ENCODE measurements around the gene PCDHA1. TPM values are rescaled to one million over a fixed set of nuclear protein-coding genes. Genes with fewer than 3 reads are reported as not detected.

The PCDHA1 gene
- total RNA-seq, 3 donors from 2014 or later (not counting 1 experiment from before 2014, with no cell fraction given): not detected

DNA sequence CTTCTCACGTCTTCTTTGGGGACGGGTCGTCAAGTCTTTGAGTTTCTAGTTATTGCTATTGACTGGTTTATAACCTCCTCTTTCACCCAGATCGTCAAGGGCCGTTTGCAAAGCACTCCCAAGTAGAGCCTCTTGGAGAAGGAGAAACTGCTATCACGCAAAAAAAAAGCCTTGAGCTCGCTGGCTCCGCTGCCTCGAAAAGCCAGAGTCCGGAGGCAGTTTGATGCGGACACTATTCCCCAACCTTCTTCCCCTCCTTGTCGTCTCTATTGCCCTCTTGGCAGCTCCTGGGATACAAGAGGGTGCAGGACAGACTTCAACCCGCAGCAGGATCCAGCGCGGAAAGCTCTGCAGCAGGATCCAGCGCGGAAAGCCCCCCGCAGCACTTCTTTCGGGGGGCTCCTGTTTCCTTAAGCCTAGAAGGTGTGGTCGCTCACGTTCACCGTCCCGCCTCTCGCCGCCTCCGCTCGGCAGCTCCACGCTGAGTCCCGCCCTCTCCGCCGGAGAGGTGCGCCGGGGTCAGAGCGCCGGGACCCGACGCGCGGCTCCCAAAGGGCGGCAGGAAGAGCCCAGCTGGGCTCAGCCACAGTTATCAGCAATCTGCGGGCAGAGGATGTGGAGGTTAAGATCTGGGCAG, 140.0 kb downstream of the PCDHA1 start, which contains the start of gene PCDHAC1:
Gene PCDHAC1, plus strand, starts transcription at position 494 of the 637 bp plus-strand sequence. CDS start 594 bp downstream, outside the sequence.
- Mint-ChIP-seq H3K4me3 (peak within 1 kb of the TSS; percentile 25), H3K4me1 (peaks cover 0 to 4% of the 10 kb centered on the region in 2 donors), H3K27me3 (ENCODE audit: low read depth in 2 of 2) (peaks cover 6 to 18% of the 10 kb centered on the region in 2 donors), H3K9me3 (peaks cover 0 to 2% of the 10 kb centered on the region in 2 donors), H3K27ac (no peak within 1 kb of the TSS), H3K36me3 (no peaks in the 10 kb centered on the region)
- intact Hi-C loops (cut with micrococcal nuclease): no loop called here
- Histone ChIP-seq H3K36me3 (ENCODE audit: control insufficient read depth, insufficient read depth, low read length) (no peaks in the 10 kb centered on the region), H3K27ac (ENCODE audit: low read length) (no peak within 1 kb of the TSS), H3K27me3 (ENCODE audit: control insufficient read depth, insufficient read depth, low read length) (peaks cover 24% of the 10 kb centered on the region), H3K9me3 (ENCODE audit: control insufficient read depth, insufficient read depth, low read length) (peaks cover 12% of the 10 kb centered on the region), H3K4me1 (ENCODE audit: control insufficient read depth, insufficient read depth, low read length) (peaks cover 16% of the 10 kb centered on the region), H3K4me3 (ENCODE audit: low read length) (no peak within 1 kb of the TSS)
- ATAC-seq: no peak
- 10% methylated on average over 41 of the region's 41 CpGs for WGBS (ENCODE audit: insufficient coverage)
- DNase-seq: peak in 1 of 2 donors; percentile 25
- TF ChIP-seq, protein P1, sequence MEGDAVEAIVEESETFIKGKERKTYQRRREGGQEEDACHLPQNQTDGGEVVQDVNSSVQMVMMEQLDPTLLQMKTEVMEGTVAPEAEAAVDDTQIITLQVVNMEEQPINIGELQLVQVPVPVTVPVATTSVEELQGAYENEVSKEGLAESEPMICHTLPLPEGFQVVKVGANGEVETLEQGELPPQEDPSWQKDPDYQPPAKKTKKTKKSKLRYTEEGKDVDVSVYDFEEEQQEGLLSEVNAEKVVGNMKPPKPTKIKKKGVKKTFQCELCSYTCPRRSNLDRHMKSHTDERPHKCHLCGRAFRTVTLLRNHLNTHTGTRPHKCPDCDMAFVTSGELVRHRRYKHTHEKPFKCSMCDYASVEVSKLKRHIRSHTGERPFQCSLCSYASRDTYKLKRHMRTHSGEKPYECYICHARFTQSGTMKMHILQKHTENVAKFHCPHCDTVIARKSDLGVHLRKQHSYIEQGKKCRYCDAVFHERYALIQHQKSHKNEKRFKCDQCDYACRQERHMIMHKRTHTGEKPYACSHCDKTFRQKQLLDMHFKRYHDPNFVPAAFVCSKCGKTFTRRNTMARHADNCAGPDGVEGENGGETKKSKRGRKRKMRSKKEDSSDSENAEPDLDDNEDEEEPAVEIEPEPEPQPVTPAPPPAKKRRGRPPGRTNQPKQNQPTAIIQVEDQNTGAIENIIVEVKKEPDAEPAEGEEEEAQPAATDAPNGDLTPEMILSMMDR (IDR thresholded peaks at IDR 0.05): no peak

DNA sequence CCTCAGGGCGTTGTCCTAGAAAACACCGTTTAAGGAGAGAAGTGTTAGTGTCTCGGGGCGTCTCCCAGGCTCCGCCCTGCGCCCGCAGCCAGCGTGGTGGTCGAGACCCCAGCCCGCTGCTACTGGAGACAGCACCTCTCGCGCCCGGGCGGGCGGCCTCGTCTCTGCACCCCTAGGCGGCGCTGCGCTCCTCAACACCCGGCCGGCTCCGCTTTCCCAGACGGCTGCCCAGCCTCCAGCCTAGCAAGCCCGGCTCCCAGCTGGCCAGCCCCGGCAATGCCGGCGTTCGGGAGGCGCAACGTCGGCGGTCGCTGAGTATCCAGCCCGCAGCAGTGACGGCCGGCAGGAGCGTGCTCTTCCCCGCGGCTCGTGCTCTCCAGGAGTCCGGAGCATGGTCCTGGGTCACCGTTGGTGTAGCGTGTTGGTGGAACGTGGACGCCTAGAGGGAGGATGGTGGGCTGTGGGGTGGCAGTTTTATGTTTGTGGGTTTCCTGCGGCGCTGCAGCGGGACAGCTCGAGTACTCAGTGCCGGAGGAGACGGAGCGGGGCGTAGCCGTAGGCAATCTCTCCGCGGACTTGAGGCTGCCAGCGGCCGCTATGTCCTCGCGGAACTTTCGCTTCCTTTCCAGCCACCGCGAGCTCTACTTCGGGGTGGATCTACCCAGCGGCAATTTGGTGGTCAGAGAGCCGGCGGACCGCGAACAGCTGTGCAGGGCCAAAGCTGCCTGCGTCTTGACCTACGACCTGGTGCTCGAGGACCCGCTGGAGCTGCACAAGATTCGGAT, 140.7 kb downstream of the PCDHA1 start:
- DNase-seq: peak in 1 of 2 donors; percentile 1
- peaks cover 16% of the 10 kb centered on the region for H3K4me1 ChIP-seq (ENCODE audit: control insufficient read depth, insufficient read depth, low read length)
- peaks cover 0 to 2% of the 10 kb centered on the region in 2 donors for H3K9me3 Mint-ChIP-seq
- peaks cover 6 to 18% of the 10 kb centered on the region in 2 donors for H3K27me3 Mint-ChIP-seq (ENCODE audit: low read depth in 2 of 2)
- H3K4me3 ChIP-seq (ENCODE audit: low read length): no peak overlapping the region
- ATAC-seq: no peak
- H3K27me3 ChIP-seq (ENCODE audit: control insufficient read depth, insufficient read depth, low read length): peaks cover 24% of the 10 kb centered on the region
- intact Hi-C loops (cut with micrococcal nuclease): no loop called here
- no peaks in the 10 kb centered on the region for H3K36me3 ChIP-seq (ENCODE audit: control insufficient read depth, insufficient read depth, low read length)
- TF ChIP-seq, protein P1 (IDR thresholded peaks at IDR 0.05): no peak
- 6% methylated on average over 74 of the region's 74 CpGs for WGBS (ENCODE audit: insufficient coverage)
- no peaks in the 10 kb centered on the region for H3K36me3 Mint-ChIP-seq
- peaks cover 0 to 4% of the 10 kb centered on the region in 2 donors for H3K4me1 Mint-ChIP-seq
- no peak overlapping the region for H3K27ac Mint-ChIP-seq
- H3K4me3 Mint-ChIP-seq: peak overlapping the region; percentile 25
- peaks cover 12% of the 10 kb centered on the region for H3K9me3 ChIP-seq (ENCODE audit: control insufficient read depth, insufficient read depth, low read length)
- no peak overlapping the region for H3K27ac ChIP-seq (ENCODE audit: low read length)

DNA sequence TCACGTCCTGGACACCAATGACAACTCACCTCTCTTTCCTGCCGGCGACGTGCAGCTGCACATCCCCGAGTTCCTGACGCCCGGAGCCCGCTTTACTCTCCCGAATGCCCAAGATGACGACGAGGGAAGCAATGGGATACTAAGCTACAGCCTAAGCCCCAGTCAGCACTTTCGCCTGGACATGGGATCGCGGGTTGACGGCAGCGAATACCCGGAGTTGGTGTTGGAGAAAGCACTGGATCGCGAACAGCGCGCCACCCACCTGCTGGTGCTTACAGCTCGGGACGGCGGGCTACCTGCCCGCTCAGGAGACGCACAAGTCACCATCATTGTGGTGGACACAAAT, 141.3 kb downstream of the PCDHA1 start:
- intact Hi-C loops (cut with micrococcal nuclease): no loop called here

More for the DNA sequence above, 141.3 kb downstream of the PCDHA1 start:
- peaks cover 16% of the 10 kb centered on the region for H3K4me1 ChIP-seq (ENCODE audit: control insufficient read depth, insufficient read depth, low read length)
- H3K36me3 ChIP-seq (ENCODE audit: control insufficient read depth, insufficient read depth, low read length): no peaks in the 10 kb centered on the region
- H3K4me3 ChIP-seq (ENCODE audit: low read length): no peak overlapping the region
- no peak overlapping the region for H3K27ac ChIP-seq (ENCODE audit: low read length)
- H3K4me3 Mint-ChIP-seq: peak overlapping the region; percentile 25
- peaks cover 24% of the 10 kb centered on the region for H3K27me3 ChIP-seq (ENCODE audit: control insufficient read depth, insufficient read depth, low read length)
- ATAC-seq (no peak), DNase-seq (no peak)
- H3K36me3 Mint-ChIP-seq: no peaks in the 10 kb centered on the region
- peaks cover 0 to 2% of the 10 kb centered on the region in 2 donors for H3K9me3 Mint-ChIP-seq
- TF ChIP-seq, protein P1 (IDR thresholded peaks at IDR 0.05): no peak
- 17% methylated on average over 26 of the region's 26 CpGs for WGBS (ENCODE audit: insufficient coverage)
- H3K27me3 Mint-ChIP-seq (ENCODE audit: low read depth in 2 of 2): peaks cover 6 to 18% of the 10 kb centered on the region in 2 donors
- H3K4me1 Mint-ChIP-seq: peaks cover 0 to 4% of the 10 kb centered on the region in 2 donors
- H3K9me3 ChIP-seq (ENCODE audit: control insufficient read depth, insufficient read depth, low read length): peaks cover 12% of the 10 kb centered on the region
- no peak overlapping the region for H3K27ac Mint-ChIP-seq
